Measurements from ENCODE around the gene NOS1AP.
"Not testable (repeated sequence)": the region's sequence is repeated elsewhere in the genome, so short reads cannot be mapped to it uniquely, and the experiment has no call there.

Gene NOS1AP

GRCh38 chr1:162336621-162337285, 267.3 kb downstream of the NOS1AP start:
- DNase-seq (ENCODE audit: low read depth): no peak

- no peak for DNase-seq (ENCODE audit: low read depth)
Observed at GRCh38 chr1:162342452-162342983, 273.0 kb downstream of the NOS1AP start.

GRCh38 chr1:162343470-162343869, 274.0 kb downstream of the NOS1AP start:
- no peak for DNase-seq (ENCODE audit: low read depth)

GRCh38 chr1:162347281-162347680, 277.8 kb downstream of the NOS1AP start:
- DNase-seq (ENCODE audit: low read depth): no peak

GRCh38 chr1:162349635-162350330, 280.3 kb downstream of the NOS1AP start:
- peak; percentile 95 for DNase-seq (ENCODE audit: low read depth)

- DNase-seq (ENCODE audit: low read depth): no peak
Observed at GRCh38 chr1:162351246-162351842, 281.9 kb downstream of the NOS1AP start.

GRCh38 chr1:162351874-162352273, 282.4 kb downstream of the NOS1AP start:
- DNase-seq (ENCODE audit: low read depth): not testable (repeated sequence)

- DNase-seq (ENCODE audit: low read depth): no peak
Observed at GRCh38 chr1:162353078-162353477, 283.6 kb downstream of the NOS1AP start.

- no peak for DNase-seq (ENCODE audit: low read depth)
Observed at GRCh38 chr1:162353702-162354101, 284.2 kb downstream of the NOS1AP start.

GRCh38 chr1:162357681-162358266, 288.3 kb downstream of the NOS1AP start:
- peak; percentile 63 for DNase-seq (ENCODE audit: low read depth)

GRCh38 chr1:162358928-162359327, 289.4 kb downstream of the NOS1AP start:
- DNase-seq (ENCODE audit: low read depth): no peak

- DNase-seq (ENCODE audit: low read depth): no peak
Observed at GRCh38 chr1:162359523-162360236, 290.2 kb downstream of the NOS1AP start.

- no peak for DNase-seq (ENCODE audit: low read depth)
Observed at GRCh38 chr1:162360237-162360873, 290.9 kb downstream of the NOS1AP start.

- DNase-seq (ENCODE audit: low read depth): no peak
Observed at GRCh38 chr1:162360874-162361260, 291.4 kb downstream of the NOS1AP start.

GRCh38 chr1:162361349-162361748, 291.9 kb downstream of the NOS1AP start:
- no peak for DNase-seq (ENCODE audit: low read depth)

- no peak for DNase-seq (ENCODE audit: low read depth)
Observed at GRCh38 chr1:162363823-162364222, 294.3 kb downstream of the NOS1AP start.

GRCh38 chr1:162364498-162364897, 295.0 kb downstream of the NOS1AP start:
- DNase-seq (ENCODE audit: low read depth): no peak

- DNase-seq (ENCODE audit: low read depth): no peak
Observed at GRCh38 chr1:162365284-162366020, 296.0 kb downstream of the NOS1AP start.

GRCh38 chr1:162366149-162366548, 296.7 kb downstream of the NOS1AP start:
- peak; percentile 56 for DNase-seq (ENCODE audit: low read depth)

- DNase-seq (ENCODE audit: low read depth): no peak
Observed at GRCh38 chr1:162366671-162367070, 297.2 kb downstream of the NOS1AP start.

GRCh38 chr1:162367073-162367472, 297.6 kb downstream of the NOS1AP start:
- no peak for DNase-seq (ENCODE audit: low read depth)
